ENCODE data around the gene TNFRSF1B. TPM values are rescaled to one million over a fixed set of nuclear protein-coding genes. Genes with fewer than 3 reads are reported as not detected.

Gene TNFRSF1B
- polyA plus RNA-seq, 1 donor from 2014 or later, result not detected

GRCh38 chr1:12134716-12135115, 32.1 kb upstream of the TNFRSF1B start:
- no peaks in the 10 kb centered on the region for H3K27me3 ChIP-seq (ENCODE audit: insufficient read depth, low read depth, low read length)
- H4K20me1 ChIP-seq (ENCODE audit: insufficient read depth), result no peaks in the 10 kb centered on the region
- H3K27ac ChIP-seq (ENCODE audit: low read length), result no peak overlapping the region
- no peak overlapping the region for H3K4me3 ChIP-seq (ENCODE audit: low read length)
- H3K79me2 ChIP-seq (replicated peaks; ENCODE audit: insufficient read depth, low read length), result no peaks in the 10 kb centered on the region
- no peak overlapping the region for H2AFZ ChIP-seq (ENCODE audit: low read depth, low read length)
- no peak overlapping the region for H3K9ac ChIP-seq (ENCODE audit: low read length)
- H3K9me2 ChIP-seq (ENCODE audit: insufficient read depth, low read length), result no peaks in the 10 kb centered on the region
- H3K9me3 ChIP-seq (ENCODE audit: low read length), result no peaks in the 10 kb centered on the region
- H3K36me3 ChIP-seq (ENCODE audit: insufficient read depth, low read length), result no peaks in the 10 kb centered on the region
- TF ChIP-seq EP300 (conservative IDR thresholded peaks at IDR 0.05; ENCODE audit: poor library complexity, severe bottlenecking) (no peak), MXI1 (conservative IDR thresholded peaks at IDR 0.05; ENCODE audit: poor library complexity, severe bottlenecking) (no peak), TAF1 (IDR thresholded peaks at IDR 0.05; ENCODE audit: low read depth) (no peak), RAD21 (conservative IDR thresholded peaks at IDR 0.05) (no peak), EZH2 (IDR thresholded peaks at IDR 0.05; ENCODE audit: borderline replicate concordance, insufficient read depth, low read length, poor library complexity, severe bottlenecking) (no peak), POLR2AphosphoS5 (IDR thresholded peaks at IDR 0.05) (no peak), SMC3 (conservative IDR thresholded peaks at IDR 0.05; ENCODE audit: poor library complexity) (no peak)
- TF ChIP-seq, protein P1, sequence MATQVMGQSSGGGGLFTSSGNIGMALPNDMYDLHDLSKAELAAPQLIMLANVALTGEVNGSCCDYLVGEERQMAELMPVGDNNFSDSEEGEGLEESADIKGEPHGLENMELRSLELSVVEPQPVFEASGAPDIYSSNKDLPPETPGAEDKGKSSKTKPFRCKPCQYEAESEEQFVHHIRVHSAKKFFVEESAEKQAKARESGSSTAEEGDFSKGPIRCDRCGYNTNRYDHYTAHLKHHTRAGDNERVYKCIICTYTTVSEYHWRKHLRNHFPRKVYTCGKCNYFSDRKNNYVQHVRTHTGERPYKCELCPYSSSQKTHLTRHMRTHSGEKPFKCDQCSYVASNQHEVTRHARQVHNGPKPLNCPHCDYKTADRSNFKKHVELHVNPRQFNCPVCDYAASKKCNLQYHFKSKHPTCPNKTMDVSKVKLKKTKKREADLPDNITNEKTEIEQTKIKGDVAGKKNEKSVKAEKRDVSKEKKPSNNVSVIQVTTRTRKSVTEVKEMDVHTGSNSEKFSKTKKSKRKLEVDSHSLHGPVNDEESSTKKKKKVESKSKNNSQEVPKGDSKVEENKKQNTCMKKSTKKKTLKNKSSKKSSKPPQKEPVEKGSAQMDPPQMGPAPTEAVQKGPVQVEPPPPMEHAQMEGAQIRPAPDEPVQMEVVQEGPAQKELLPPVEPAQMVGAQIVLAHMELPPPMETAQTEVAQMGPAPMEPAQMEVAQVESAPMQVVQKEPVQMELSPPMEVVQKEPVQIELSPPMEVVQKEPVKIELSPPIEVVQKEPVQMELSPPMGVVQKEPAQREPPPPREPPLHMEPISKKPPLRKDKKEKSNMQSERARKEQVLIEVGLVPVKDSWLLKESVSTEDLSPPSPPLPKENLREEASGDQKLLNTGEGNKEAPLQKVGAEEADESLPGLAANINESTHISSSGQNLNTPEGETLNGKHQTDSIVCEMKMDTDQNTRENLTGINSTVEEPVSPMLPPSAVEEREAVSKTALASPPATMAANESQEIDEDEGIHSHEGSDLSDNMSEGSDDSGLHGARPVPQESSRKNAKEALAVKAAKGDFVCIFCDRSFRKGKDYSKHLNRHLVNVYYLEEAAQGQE (IDR thresholded peaks at IDR 0.05; ENCODE audit: borderline replicate concordance), result no peak
- TF ChIP-seq, protein P2, sequence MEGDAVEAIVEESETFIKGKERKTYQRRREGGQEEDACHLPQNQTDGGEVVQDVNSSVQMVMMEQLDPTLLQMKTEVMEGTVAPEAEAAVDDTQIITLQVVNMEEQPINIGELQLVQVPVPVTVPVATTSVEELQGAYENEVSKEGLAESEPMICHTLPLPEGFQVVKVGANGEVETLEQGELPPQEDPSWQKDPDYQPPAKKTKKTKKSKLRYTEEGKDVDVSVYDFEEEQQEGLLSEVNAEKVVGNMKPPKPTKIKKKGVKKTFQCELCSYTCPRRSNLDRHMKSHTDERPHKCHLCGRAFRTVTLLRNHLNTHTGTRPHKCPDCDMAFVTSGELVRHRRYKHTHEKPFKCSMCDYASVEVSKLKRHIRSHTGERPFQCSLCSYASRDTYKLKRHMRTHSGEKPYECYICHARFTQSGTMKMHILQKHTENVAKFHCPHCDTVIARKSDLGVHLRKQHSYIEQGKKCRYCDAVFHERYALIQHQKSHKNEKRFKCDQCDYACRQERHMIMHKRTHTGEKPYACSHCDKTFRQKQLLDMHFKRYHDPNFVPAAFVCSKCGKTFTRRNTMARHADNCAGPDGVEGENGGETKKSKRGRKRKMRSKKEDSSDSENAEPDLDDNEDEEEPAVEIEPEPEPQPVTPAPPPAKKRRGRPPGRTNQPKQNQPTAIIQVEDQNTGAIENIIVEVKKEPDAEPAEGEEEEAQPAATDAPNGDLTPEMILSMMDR (IDR thresholded peaks at IDR 0.05; ENCODE audit: poor library complexity, severe bottlenecking), result no peak
- H3F3A ChIP-seq (ENCODE audit: insufficient read depth, low read length, poor library complexity, severe bottlenecking), result no peaks in the 10 kb centered on the region
- H3K4me2 ChIP-seq (ENCODE audit: low read length), result no peak overlapping the region

- Histone ChIP-seq H3F3A (ENCODE audit: insufficient read depth, low read length, poor library complexity, severe bottlenecking) (no peaks in the 10 kb centered on the region), H3K9ac (ENCODE audit: low read length) (no peak overlapping the region), H3K4me2 (ENCODE audit: low read length) (no peak overlapping the region), H3K9me2 (ENCODE audit: insufficient read depth, low read length) (no peaks in the 10 kb centered on the region), H3K9me3 (ENCODE audit: low read length) (no peaks in the 10 kb centered on the region), H2AFZ (ENCODE audit: low read depth, low read length) (no peak overlapping the region), H4K20me1 (ENCODE audit: insufficient read depth) (no peaks in the 10 kb centered on the region), H3K27me3 (ENCODE audit: insufficient read depth, low read depth, low read length) (no peaks in the 10 kb centered on the region), H3K4me3 (ENCODE audit: low read length) (no peak overlapping the region), H3K27ac (ENCODE audit: low read length) (no peak overlapping the region), H3K36me3 (ENCODE audit: insufficient read depth, low read length) (no peaks in the 10 kb centered on the region), H3K79me2 (replicated peaks; ENCODE audit: insufficient read depth, low read length) (no peaks in the 10 kb centered on the region)
- TF ChIP-seq EP300 (conservative IDR thresholded peaks at IDR 0.05; ENCODE audit: poor library complexity, severe bottlenecking) (no peak), POLR2AphosphoS5 (IDR thresholded peaks at IDR 0.05) (no peak), RAD21 (conservative IDR thresholded peaks at IDR 0.05) (no peak), MXI1 (conservative IDR thresholded peaks at IDR 0.05; ENCODE audit: poor library complexity, severe bottlenecking) (no peak), SMC3 (conservative IDR thresholded peaks at IDR 0.05; ENCODE audit: poor library complexity) (no peak), EZH2 (IDR thresholded peaks at IDR 0.05; ENCODE audit: borderline replicate concordance, insufficient read depth, low read length, poor library complexity, severe bottlenecking) (no peak), TAF1 (IDR thresholded peaks at IDR 0.05; ENCODE audit: low read depth) (no peak)
- TF ChIP-seq, protein P1 (IDR thresholded peaks at IDR 0.05; ENCODE audit: borderline replicate concordance), result no peak
- TF ChIP-seq, protein P2 (IDR thresholded peaks at IDR 0.05; ENCODE audit: poor library complexity, severe bottlenecking), result no peak
Measured at GRCh38 chr1:12135612-12136011, 31.2 kb upstream of the TNFRSF1B start.

All from neural cell (in vitro differentiated cells).